Measurements from ENCODE around the gene CDRT15L2.
"Not testable (repeated sequence)": the region's sequence is repeated elsewhere in the genome, so short reads cannot be mapped to it uniquely, and the experiment has no call there.

Gene CDRT15L2

GRCh38 chr17:20579424-20579823 lies at the start of gene CDRT15L2:
TSS of gene CDRT15L2 (plus strand) at chr17:20579724. CDS start at chr17:20579744, 20 bp downstream.
- not testable (repeated sequence) for DNase-seq

GRCh38 chr17:20530104-20530503 lies 49.4 kb upstream of the CDRT15L2 start:
- DNase-seq = not testable (repeated sequence)

GRCh38 chr17:20532544-20533090 lies 46.9 kb upstream of the CDRT15L2 start:
- not testable (repeated sequence) for DNase-seq

DNA sequence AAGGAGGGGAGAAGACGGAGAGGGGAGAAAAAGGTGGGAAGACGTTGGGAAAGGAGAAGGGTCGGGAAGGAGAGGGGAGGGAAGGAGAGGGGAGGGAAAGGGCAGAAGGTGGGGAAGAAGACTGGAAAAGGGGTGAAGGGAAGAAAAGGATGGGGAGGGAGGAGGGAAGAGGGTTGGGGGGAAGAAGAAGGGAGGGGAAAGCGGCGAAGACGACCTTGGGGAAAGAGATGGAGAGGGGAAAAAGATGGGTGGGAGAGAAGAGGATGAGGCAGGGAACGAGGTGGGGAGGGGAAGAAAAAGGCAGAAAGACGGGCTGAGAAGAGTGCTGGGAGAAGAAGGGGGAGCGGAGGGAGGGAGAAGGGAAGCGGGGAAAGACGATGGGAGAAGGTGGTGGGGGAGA lies 46.3 kb upstream of the CDRT15L2 start:
- not testable (repeated sequence) for DNase-seq

DNA sequence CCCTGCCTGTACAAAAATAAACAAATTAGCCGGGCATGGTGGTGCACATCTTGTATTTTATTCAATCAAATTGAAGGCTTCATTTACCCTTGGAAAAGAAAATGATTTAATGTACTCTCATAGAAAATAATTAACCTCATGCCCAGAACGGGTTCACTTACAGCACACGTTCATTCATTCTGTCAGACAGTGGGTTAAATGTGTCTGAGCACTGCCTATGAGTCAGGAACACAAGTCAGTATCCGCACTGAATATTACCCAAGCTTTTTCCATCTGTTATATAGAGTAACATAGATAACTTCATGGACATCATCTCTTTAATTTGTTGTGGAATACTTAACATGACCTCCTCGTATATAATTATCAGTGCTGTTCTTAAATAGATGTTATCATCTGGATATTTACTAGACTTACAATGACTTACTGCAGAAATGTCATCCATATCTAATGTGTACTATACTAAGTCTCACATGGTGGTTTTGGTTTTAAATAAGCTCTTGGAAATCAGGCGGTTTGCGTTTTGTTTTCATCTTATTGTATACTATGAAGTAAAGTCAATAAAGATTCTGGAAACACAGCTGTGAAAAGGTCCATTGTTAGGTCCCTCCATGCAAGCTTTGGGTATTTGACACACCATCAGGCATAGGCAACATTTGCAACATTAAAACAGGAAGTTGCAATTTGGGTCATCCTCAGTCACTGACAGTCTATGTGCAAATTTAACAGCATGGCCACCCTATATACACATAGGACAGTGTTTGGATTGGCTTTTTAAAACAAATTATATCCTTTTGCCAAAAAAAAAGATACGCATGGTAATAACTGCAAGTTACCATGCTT lies 44.6 kb upstream of the CDRT15L2 start:
- not testable (repeated sequence) for DNase-seq

DNA sequence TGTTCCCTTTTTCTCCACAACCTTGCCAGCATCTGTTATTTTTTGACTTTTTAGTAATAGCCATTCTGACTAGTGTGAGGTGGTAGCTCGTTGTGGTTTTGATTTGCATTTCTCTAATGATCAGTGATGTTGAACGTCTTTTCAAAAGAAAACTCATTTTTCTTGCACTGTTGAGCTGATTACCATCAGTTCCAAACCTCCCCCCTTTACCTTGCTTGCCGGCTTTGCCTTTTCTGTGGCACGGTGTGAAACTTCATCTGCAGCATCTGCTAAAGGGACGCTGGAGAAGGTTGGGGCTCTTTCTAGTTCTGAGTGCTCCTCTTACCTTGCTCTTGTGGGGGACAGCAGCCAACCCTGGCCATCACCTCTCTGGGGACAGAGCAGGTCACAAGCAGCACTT lies 39.1 kb upstream of the CDRT15L2 start:
- DNase-seq = not testable (repeated sequence)

DNA sequence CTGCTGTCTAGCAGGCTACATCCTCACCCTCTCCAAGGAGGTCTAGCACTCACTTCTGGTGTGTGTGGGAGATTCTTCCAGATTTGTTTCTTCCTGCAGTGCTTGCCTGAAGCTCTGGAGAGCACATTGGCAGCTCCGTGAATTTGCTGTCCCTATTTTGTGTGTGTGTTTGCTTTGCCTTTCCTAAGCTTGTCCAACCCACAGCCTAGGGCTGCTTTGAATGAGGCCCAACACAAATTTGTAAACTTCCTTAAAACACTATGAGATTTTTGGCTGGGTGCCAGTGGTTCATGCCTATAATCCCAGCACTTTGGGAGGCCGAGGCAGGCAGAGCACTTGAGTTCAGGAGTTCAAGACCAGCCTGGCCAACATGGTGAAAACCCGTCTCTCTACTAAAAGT lies 38.7 kb upstream of the CDRT15L2 start:
- DNase-seq = not testable (repeated sequence)

GRCh38 chr17:20541853-20542546 lies 37.5 kb upstream of the CDRT15L2 start:
- DNase-seq = not testable (repeated sequence)

GRCh38 chr17:20547923-20548322 lies 31.6 kb upstream of the CDRT15L2 start:
- DNase-seq = not testable (repeated sequence)

DNA sequence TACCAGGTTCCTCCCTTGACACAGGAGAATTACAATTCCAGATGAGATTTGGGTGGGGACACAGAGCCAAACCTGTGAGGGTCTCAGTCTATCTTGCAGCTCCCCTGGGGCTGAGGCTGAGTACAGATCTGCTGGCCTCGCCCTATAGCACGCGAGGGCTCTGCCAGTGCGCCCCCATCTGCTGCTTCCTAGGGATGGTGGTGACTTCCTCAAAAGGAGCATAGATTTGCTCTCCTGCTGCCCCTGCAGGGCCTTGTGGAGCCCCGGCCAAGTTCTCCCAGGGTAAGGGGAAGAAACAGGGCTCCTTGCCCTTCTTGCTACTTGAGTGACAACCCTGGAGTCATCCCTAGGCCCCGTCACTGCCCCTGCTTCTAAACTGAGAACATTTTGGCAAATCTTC lies 26.6 kb upstream of the CDRT15L2 start:
- not testable (repeated sequence) for DNase-seq

- DNase-seq = not testable (repeated sequence)
Measured at GRCh38 chr17:20554728-20555127, 24.8 kb upstream of the CDRT15L2 start.

GRCh38 chr17:20555135-20556010 lies 24.2 kb upstream of the CDRT15L2 start:
- DNase-seq = not testable (repeated sequence)

DNA sequence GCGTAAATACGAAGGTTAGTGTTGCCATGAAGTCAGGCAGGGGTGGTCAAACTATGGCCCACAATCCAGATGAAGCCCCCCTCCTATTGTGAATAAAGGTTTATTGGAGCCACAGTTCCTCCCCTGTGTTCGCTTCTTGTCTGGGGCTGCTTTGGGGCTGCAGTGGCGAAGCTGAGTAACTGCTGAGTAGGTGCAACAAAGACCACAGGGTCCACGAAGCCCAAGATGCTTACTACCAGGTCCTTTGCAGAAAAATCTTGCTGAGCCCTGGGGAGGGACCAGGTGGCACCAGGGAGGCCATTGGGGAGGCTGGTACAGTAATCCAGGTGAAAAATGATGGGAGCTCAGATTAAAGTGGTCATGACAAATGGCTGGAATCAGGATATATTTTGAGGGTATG lies 21.4 kb upstream of the CDRT15L2 start:
- DNase-seq = not testable (repeated sequence)

GRCh38 chr17:20559018-20559417 lies 20.5 kb upstream of the CDRT15L2 start:
- DNase-seq = not testable (repeated sequence)

DNA sequence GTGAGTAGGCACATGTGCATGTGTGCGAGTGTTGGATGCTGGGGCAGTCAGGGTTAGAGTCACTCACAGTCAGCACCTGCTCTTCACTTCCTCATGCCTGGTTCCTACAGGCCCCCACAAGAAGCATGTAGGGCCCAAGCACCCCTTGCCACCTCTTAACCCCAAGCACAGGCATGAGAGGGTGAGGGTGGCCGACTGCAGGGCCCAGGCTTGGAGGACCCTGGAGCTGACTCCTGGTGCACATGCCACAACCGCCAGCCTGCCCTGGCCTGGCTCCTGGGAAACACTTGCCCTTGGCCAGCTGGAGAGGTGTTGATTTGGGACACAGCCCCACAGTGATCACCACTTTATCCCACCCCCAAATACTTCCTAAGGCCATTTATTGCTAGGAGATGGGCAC lies 16.9 kb upstream of the CDRT15L2 start:
- DNase-seq = no peak

DNA sequence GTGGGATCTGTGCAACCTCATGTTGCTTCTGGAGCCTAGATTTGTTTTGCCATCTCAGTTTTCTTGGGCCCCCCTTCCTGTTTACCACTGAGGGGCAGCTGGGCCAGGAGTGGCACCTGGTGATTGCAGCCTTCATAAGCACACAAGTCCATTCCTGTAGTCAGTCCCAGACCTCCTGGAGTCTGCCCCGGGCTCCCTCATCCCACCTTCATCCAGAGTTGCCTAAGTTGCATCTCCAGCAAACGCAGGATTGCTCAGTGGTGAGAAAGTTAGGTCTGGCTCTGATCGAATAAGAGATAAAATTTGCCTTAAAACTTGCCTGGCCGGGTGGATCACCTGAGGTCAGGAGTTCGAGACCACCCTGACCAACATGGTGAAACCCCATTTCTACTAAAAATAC lies 14.3 kb upstream of the CDRT15L2 start:
- DNase-seq = not testable (repeated sequence)

- no peak for DNase-seq
Measured at GRCh38 chr17:20565711-20566110, 13.8 kb upstream of the CDRT15L2 start.

DNA sequence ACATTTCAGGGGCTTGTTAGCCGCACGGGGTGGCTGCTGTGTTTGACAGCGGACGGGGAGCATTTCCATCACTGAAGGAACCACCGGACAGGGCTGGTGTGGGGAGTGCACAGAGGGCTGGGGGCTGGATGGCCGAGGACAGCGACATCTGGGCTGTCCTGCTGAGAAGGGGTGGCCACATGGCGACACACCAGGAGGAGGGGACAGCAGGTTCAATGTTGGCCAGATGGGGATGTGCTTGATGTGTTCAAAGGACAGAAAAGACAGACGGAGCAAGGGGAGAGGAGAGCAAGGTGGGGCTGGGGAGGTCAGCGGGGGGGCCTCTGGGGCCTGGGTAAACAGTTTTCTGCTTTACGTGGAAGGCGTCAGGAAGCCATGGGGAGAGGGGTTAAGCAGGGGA lies 12.8 kb upstream of the CDRT15L2 start:
- not testable (repeated sequence) for DNase-seq

- DNase-seq = not testable (repeated sequence)
Measured at GRCh38 chr17:20567421-20567820, 12.1 kb upstream of the CDRT15L2 start.

DNA sequence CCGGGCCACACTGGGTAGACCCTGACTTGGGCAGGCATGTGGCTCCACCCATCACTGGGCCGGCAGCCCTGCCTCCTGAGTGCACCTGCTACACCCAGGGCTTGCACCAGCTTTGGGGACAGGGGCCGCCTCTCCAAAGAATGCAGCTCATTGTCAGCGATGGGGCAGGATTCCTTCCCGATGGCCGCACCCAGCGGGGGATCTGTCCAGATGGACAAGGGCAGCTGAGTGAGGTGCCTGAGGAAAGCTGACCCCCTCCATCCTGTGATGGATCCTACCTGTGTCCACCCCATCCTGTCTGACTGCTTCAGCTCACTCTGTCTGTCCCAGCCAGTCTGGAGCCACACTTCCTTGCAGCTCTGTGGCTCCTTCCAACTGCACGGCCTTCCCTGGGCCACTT lies 10.9 kb upstream of the CDRT15L2 start:
- DNase-seq = not testable (repeated sequence)

GRCh38 chr17:20571653-20572052 lies 7.9 kb upstream of the CDRT15L2 start:
- not testable (repeated sequence) for DNase-seq

DNA sequence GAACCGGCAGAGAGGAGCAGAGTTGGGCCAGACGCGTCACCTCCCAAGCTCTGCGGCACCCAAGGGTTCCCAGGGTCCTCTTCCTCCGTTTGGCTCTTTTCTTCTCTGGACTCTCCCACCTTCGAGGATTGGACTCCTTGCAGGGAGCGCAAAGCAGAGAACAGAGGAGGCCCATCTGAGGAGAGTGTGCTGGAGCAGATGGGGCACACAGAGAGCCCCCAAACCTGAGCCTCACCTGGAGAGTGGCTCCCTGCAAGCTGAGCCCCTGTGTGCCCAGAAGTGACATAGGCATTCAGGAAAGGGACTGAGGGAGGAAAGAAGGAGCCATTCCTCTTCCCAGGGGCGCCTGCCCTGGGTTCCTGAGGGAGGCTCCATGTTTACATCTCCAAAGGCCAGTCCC lies 6.3 kb upstream of the CDRT15L2 start:
- not testable (repeated sequence) for DNase-seq

GRCh38 chr17:20575071-20575470 lies 4.5 kb upstream of the CDRT15L2 start:
- DNase-seq = not testable (repeated sequence)

Data from CD4-positive, alpha-beta T cell treated with Interleukin-12 subunit alpha and Interleukin-12 subunit beta, for 1 hour (primary cell).